ENCODE measurements around the gene ENPP3. TPM values are rescaled to one million over a fixed set of nuclear protein-coding genes. Genes with fewer than 3 reads are reported as not detected.
A peak's percentile ranks its signal among the peaks of the same experiment; 100 is the strongest.

The ENPP3 gene
- total RNA-seq, 6 experiments from 2014 or later, result 0.07 to 0.12 TPM; not detected in 4

DNA sequence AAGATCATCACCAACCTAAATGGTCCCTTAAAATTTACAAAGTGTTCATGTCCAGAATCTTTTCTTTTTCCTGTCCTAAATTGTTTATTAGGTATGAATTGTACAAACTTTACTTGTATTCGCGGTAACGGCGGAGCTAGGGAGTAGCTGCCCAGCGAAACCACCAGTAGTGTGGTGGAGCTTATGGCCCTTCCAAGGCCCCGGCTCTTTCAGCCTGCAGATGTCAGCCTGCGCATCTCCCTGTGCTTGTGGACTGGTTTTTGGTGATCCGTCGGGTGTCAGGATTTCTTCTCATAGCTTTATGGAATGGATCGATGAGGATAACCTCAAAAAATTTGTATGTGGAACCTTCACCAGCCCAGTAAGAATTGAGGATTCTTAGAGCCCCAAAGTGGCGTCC, 143.5 kb downstream of the ENPP3 start:
- no peak for DNase-seq

DNA sequence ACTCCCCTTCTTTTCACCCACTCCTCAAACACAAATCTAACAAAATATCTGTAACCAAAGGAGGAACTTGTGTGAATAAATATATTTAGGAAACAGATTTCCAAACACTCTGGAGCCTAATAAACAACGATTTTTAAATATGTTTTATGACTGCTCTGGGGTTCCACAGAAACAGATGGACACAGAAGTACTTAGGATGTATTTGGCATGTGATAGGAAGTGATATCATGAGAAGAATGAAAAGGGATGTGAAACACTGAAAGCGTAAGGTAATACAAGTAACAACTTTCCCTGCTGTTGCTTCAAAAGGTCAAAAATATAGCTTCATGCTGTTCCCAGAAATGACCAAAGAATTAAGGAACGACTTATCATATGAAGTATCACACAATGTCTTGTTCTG, 144.6 kb downstream of the ENPP3 start:
- Mint-ChIP-seq H3K27ac (no peak overlapping the region), H3K27me3 (ENCODE audit: insufficient read depth) (peaks cover 4% of the 10 kb centered on the region), H3K4me3 (no peak overlapping the region), H3K36me3 (ENCODE audit: low read depth) (no peaks in the 10 kb centered on the region), H3K9me3 (no peaks in the 10 kb centered on the region), H3K4me1 (ENCODE audit: low read depth) (peaks cover 22% of the 10 kb centered on the region)
- TF ChIP-seq, protein P1, sequence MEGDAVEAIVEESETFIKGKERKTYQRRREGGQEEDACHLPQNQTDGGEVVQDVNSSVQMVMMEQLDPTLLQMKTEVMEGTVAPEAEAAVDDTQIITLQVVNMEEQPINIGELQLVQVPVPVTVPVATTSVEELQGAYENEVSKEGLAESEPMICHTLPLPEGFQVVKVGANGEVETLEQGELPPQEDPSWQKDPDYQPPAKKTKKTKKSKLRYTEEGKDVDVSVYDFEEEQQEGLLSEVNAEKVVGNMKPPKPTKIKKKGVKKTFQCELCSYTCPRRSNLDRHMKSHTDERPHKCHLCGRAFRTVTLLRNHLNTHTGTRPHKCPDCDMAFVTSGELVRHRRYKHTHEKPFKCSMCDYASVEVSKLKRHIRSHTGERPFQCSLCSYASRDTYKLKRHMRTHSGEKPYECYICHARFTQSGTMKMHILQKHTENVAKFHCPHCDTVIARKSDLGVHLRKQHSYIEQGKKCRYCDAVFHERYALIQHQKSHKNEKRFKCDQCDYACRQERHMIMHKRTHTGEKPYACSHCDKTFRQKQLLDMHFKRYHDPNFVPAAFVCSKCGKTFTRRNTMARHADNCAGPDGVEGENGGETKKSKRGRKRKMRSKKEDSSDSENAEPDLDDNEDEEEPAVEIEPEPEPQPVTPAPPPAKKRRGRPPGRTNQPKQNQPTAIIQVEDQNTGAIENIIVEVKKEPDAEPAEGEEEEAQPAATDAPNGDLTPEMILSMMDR (IDR thresholded peaks at IDR 0.05), result no peak
- no peak for DNase-seq

More for the DNA sequence above, 143.5 kb downstream of the ENPP3 start:
- TF ChIP-seq, protein P1 (IDR thresholded peaks at IDR 0.05), result no peak
- Mint-ChIP-seq H3K27ac (no peak overlapping the region), H3K27me3 (ENCODE audit: insufficient read depth) (peaks cover 4% of the 10 kb centered on the region), H3K4me3 (no peak overlapping the region), H3K36me3 (ENCODE audit: low read depth) (no peaks in the 10 kb centered on the region), H3K4me1 (ENCODE audit: low read depth) (peaks cover 20% of the 10 kb centered on the region), H3K9me3 (no peaks in the 10 kb centered on the region)

DNA sequence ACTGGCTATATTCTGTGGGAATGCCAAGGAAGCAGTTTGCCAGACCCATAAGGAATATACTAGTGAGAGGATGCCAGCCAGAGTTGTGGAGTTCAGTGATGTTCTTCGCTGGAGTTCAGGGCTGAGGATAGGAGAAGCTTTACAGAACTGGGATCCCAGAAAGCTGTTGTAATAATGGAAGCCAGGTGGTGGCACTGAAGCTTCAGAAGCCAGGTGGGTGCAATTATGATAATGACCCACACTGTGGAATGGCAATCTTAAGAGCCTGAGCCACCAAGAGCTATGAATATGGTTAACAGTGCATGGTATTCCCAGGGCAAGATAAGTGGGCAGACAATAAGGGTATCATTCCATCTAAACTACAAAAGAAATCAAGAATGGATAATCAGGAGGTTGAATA, 145.7 kb downstream of the ENPP3 start:
- H3K4me1 Mint-ChIP-seq (ENCODE audit: low read depth), result peaks cover 32% of the 10 kb centered on the region
- H3K27ac Mint-ChIP-seq, result no peak overlapping the region
- peaks cover 4% of the 10 kb centered on the region for H3K27me3 Mint-ChIP-seq (ENCODE audit: insufficient read depth)
- DNase-seq, result no peak
- no peaks in the 10 kb centered on the region for H3K36me3 Mint-ChIP-seq (ENCODE audit: low read depth)
- no peaks in the 10 kb centered on the region for H3K9me3 Mint-ChIP-seq
- TF ChIP-seq, protein P1 (IDR thresholded peaks at IDR 0.05), result no peak
- H3K4me3 Mint-ChIP-seq, result no peak overlapping the region

DNA sequence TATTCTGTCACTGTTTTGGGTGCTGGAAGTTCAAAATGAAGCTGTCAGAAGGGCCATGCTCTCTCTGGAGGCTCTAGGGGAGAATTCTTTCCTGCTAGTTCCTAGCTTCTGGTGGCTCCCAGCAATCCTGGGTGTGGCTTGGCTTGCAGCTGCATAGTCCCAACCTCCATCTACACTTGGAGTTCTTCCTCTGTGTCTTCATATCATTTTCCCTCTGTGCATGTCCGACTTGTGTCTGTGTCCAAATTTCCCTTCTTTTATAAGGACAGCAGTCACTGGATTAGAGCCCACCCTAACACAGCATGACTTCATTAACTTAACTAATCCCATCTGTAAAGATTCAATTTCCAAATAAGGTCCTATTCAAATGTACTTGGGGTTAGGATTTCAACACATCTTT, 147.5 kb downstream of the ENPP3 start:
- no peaks in the 10 kb centered on the region for H3K9me3 Mint-ChIP-seq
- peaks cover 2% of the 10 kb centered on the region; the same call in 1 of the 2 replicates for H3K27me3 Mint-ChIP-seq (ENCODE audit: insufficient read depth)
- DNase-seq, result no peak
- H3K27ac Mint-ChIP-seq, result no peak overlapping the region
- peaks cover 43% of the 10 kb centered on the region for H3K4me1 Mint-ChIP-seq (ENCODE audit: low read depth)
- no peak overlapping the region for H3K4me3 Mint-ChIP-seq
- H3K36me3 Mint-ChIP-seq (ENCODE audit: low read depth), result no peaks in the 10 kb centered on the region
- TF ChIP-seq, protein P1 (IDR thresholded peaks at IDR 0.05), result no peak

DNA sequence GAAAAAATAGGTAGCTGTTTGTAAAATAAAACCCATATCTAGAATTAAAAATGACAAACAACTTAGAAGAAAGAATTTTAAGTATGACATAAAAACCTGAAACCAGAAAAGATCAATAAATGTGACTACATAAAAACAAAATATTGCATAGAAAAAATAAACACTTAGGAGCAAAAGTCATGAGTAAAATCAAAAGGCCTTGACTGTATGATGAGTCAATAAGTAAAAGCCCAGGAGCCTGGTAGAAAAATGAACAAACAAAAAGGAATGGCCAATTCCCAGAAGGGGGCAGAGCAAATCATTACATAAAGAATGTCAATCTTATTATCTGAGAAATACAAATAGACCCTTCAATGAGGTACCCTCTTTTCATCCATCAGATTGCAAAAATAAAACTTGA, 150.0 kb downstream of the ENPP3 start:
- Mint-ChIP-seq H3K9me3 (no peaks in the 10 kb centered on the region), H3K4me3 (no peak overlapping the region; the same call in 1 of the 2 replicates), H3K27me3 (ENCODE audit: insufficient read depth) (peaks cover 2% of the 10 kb centered on the region; the same call in 1 of the 2 replicates), H3K4me1 (ENCODE audit: low read depth) (peaks cover 45% of the 10 kb centered on the region), H3K27ac (peak overlapping the region; percentile 19; the same call in 1 of the 2 replicates), H3K36me3 (ENCODE audit: low read depth) (no peaks in the 10 kb centered on the region)
- TF ChIP-seq, protein P1 (IDR thresholded peaks at IDR 0.05), result peak; percentile 37
- peak; percentile 37 for DNase-seq
